Astrocyte of the cerebellum (primary cell): ENCODE data around the gene DPH1.

ENCODE experiments used
- DNase-seq: peaks from one replicate; pipeline ENCODE4 v3.0.0-alpha.2; 2011; ENCODE audit warnings: low read depth
- H3K4me3 ChIP-seq: 2 replicates; pipeline ENCODE4 v1.5.1; 2011; ENCODE audit warnings: mild to moderate bottlenecking, low read depth, low read length, moderate library complexity
- in situ Hi-C: cut with HindIII; loops from 2 replicates; pipeline ENCODE4 v1.10.0; 2017; ENCODE audit warnings: low sequenced_read_pairs
- TF ChIP-seq, protein P1 (sequence below): IDR thresholded peaks from 2 replicates; pipeline ENCODE4 v1.5.1; 2012; ENCODE audit warnings: low read length, low read depth, moderate library complexity, mild to moderate bottlenecking; ENCODE audit errors: missing control alignments

DPH1 gene

DNA sequence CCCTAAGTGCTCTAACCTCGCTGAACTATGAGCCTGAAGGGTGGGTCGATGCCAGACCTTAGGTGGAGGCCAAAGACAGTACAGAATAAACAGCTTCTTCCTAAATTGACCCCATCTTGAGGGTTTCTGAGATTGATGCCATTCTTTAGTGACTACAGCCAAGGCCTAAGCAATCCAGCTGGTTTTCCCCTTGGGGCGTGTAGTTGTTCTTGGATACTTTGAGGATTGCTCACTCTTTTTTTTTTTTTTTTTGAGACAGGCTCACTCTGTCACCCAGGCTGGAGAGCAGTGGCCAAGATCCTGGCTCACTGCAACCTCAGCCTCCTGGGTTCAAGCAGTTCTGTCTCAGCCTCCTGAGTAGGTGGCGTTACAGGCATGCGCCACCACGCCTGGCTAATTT, 13.8 kb downstream of the DPH1 start:
- H3K4me3 ChIP-seq: no peak overlapping the region
- in situ Hi-C loops: no loop called here
- TF ChIP-seq, protein P1, sequence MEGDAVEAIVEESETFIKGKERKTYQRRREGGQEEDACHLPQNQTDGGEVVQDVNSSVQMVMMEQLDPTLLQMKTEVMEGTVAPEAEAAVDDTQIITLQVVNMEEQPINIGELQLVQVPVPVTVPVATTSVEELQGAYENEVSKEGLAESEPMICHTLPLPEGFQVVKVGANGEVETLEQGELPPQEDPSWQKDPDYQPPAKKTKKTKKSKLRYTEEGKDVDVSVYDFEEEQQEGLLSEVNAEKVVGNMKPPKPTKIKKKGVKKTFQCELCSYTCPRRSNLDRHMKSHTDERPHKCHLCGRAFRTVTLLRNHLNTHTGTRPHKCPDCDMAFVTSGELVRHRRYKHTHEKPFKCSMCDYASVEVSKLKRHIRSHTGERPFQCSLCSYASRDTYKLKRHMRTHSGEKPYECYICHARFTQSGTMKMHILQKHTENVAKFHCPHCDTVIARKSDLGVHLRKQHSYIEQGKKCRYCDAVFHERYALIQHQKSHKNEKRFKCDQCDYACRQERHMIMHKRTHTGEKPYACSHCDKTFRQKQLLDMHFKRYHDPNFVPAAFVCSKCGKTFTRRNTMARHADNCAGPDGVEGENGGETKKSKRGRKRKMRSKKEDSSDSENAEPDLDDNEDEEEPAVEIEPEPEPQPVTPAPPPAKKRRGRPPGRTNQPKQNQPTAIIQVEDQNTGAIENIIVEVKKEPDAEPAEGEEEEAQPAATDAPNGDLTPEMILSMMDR: no peak
- no peak for DNase-seq

DNA sequence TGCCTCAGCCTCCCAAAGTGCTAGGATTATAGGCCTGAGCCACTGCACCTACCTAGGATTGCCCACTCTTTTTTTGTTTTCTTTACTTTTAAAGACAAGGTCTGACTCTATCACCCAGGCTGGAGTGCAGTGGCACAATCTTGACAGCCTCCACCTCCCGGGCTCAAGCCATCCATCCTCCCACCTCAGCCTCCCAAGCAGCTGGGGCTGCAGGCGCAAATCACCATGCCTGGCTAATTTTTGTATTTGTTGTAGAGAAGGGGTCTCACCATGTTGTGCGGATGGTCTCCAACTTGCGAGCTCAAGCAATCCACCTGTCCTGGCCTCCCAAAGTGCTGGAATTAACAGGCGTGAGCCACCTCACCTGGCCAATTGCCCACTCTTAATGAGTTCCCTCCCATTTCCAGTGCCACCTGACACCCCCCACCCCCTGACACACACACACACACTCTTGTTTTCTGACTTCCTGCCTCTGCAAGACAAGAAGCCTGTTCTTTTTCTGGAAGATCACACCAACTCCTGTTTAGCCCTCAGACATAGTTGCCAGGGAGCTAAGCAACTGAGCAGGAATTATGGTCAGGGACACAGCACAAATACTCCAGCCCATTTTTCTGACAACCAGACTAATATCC, 14.4 kb downstream of the DPH1 start:
- DNase-seq: no peak
- TF ChIP-seq, protein P1: no peak
- no peak overlapping the region for H3K4me3 ChIP-seq
- in situ Hi-C loops: no loop called here

DNA sequence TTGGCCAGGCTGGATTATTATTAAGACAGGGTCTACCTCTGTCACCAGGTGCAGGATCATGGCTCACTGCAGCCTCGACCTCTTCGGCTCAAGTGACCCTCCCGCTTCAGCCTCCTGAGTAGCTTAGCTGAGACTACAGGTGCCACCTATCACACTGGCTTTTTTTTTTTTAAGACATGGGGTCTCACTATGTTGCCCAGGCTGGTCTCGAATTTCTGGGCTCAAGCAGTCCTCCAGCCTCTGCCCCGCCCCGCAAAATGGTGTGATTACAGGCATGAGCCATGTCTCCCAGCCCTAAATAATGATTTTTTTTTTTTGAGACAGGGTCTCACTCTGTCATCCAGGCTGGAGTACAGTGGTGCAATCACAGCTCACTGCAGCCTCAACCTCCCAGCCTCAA, 17.6 kb downstream of the DPH1 start:
- in situ Hi-C loops: no loop called here
- H3K4me3 ChIP-seq: no peak overlapping the region
- DNase-seq: no peak
- TF ChIP-seq, protein P1: no peak

DNA sequence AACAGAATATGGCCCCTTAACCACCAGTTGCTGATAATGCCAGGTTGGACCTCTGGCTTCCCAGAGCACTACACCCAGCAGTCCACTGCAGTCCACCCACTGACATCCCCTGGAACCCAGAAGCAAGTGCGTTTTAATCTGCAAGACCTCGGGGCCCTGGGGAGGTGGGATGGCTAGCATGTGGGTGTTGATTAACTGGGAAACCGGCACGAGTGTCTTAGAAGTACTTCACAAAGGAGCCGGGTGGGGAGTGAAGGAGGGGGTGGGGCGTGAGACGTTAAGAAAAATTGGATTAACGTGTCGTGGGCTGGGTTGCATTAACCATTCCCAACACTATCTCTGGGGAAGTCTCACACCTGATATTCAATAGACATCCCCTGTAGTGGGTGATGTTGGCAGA, 18.9 kb downstream of the DPH1 start:
- in situ Hi-C loops: no loop called here
- TF ChIP-seq, protein P1: no peak
- H3K4me3 ChIP-seq: peak overlapping the region; percentile 52
- DNase-seq: no peak

DNA sequence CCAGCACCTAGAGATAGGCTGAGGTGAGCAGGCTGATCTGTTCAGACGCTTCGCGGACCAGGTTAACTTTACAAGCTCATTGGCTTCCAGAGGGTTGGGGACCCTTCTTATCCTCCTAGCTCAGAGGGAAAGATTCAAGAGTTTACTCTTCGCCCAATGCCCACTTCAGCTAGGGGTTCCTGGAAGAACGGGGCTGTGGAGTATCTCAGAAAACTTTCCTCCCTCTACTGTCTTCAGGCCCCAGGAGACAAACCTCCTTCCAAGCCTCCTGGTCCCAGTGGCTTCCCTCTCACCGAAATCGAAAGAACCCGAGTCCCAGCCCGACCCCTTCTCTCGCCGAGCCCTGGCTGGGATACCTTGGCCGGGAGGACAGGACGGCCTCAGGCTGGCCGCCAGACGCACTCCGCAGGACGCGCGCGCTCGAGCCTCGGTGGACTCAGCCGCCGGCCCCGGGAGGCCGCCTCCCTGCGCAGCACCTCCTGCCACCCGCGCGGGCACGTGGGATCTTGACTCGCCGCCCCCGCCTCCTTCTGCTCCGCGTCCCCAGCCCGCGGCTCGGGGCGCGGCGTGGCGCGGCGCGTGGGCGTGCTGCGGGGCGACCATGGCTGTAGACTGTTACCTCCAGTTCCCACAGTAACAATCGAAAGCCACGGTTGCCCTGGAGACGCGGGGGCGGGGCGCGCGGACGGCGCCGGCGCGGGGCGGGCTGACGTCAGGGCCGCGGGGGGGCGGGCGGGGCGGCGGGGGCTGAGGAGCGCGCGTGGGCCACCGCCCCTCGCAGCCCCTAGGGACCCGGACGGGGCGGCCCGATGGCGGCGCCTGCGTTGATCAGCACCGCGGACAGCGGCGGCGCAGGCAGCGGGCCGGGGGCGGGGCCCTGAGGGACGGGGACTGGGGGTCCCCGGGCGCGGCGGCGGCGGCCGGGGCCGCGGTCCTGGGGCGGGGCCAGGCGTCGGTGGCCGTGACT, 19.7 kb downstream of the DPH1 start:
- peak overlapping the region; percentile 52 for H3K4me3 ChIP-seq
- TF ChIP-seq, protein P1: no peak
- in situ Hi-C loops: no loop called here
- no peak for DNase-seq

DNA sequence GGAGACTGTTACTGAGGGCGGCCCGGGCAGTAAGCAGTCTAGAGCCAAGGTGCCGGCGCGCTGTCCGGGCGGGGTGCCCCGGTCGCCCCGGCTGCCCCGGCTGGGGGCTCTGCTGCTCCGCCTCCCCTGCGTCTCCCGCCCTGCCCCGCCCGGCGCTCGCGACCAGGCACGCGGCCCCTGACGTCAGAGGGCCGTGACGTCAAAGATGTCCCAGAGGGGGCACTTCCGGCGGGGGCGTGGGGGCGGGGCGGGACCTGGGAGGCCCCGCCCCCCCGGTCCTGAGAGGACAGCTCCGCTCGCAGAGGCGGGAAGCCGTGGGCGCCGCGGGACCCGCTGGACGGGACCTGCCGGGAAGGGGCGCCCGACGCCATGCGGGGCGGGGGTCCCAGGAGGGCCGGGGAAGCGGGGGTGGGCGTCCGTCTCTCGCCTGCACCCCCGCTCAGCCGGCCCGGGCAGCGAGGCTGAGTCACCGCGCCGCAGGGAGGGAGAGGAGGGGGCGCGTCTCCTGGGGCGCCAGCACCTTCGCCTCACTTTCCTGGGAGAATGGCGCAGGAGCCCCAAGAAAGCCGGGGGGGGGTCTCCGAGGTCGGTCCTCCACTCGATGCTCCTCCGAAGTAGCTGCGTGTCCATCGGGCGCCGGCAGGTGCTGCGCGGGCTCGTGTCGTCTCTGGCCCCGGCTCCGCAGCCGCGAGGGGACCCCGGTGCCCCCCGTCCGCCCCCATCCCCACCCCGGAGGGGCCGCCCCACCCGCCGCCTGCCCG, 20.5 kb downstream of the DPH1 start:
- H3K4me3 ChIP-seq: peak overlapping the region; percentile 38

More for the DNA sequence above, 20.5 kb downstream of the DPH1 start:
- in situ Hi-C loops: no loop called here
- no peak for DNase-seq
- TF ChIP-seq, protein P1: no peak
